Liver (tissue), 9 donors: ENCODE results near the gene SCAMP5. TPM values are rescaled to one million over a fixed set of nuclear protein-coding genes. Genes with fewer than 3 reads are reported as not detected.

ENCODE experiments used
- DNase-seq: peaks from one replicate; pipeline ENCODE4 v3.0.0-alpha.2; 2017; ENCODE audit warnings: low spot score
- H3K27ac ChIP-seq, 2 donors: one replicate each; pipeline ENCODE4 v1.7.0; 2013; ENCODE audit warnings: inconsistent platforms in 2 of 2, low read length in 2 of 2, control low read depth in 1 of 2, low read depth in 1 of 2, mild to moderate bottlenecking in 1 of 2
- H3K27me3 ChIP-seq, 4 donors: one replicate each; pipeline versions ENCODE4 v1.6.1 to v1.7.0; 2013; ENCODE audit warnings: low read length in 3 of 4, inconsistent platforms in 1 of 4, mild to moderate bottlenecking in 1 of 4, moderate library complexity in 1 of 4; ENCODE audit not compliant: control insufficient read depth in 4 of 4, insufficient read depth in 4 of 4
- H3K36me3 ChIP-seq, 4 donors: one replicate each; pipeline versions ENCODE4 v1.6.1 to v1.7.0; 2013; ENCODE audit warnings: low read length in 3 of 4, mild to moderate bottlenecking in 3 of 4, low read depth in 1 of 4, moderate library complexity in 1 of 4; ENCODE audit not compliant: control insufficient read depth in 4 of 4, insufficient read depth in 3 of 4
- H3K4me1 ChIP-seq, 4 donors: one replicate each; pipeline versions ENCODE4 v1.6.1 to v1.7.0; 2013; ENCODE audit warnings: low read length in 3 of 4, mild to moderate bottlenecking in 3 of 4, moderate library complexity in 1 of 4; ENCODE audit not compliant: control insufficient read depth in 4 of 4, insufficient read depth in 4 of 4
- H3K4me3 ChIP-seq, 3 donors: one replicate each; pipeline versions ENCODE4 v1.6.1 to v1.7.0; 2013; ENCODE audit warnings: low read length in 3 of 3, control low read depth in 1 of 3, low read depth in 1 of 3, mild to moderate bottlenecking in 1 of 3
- H3K9ac ChIP-seq, 2 donors: one replicate each; pipeline ENCODE4 v1.7.0; 2013; ENCODE audit warnings: low read length in 2 of 2, mild to moderate bottlenecking in 2 of 2, moderate library complexity in 2 of 2, control low read depth in 1 of 2, low read depth in 1 of 2
- H3K9me3 ChIP-seq, 4 donors: one replicate each; pipeline versions ENCODE4 v1.6.1 to v1.7.0; 2013; ENCODE audit warnings: low read length in 3 of 4; ENCODE audit not compliant: control insufficient read depth in 4 of 4
- EGR1 ChIP-seq, 2 donors: IDR thresholded peaks; 2 replicates each; pipeline ENCODE4 v1.6.1; 2016 to 2018; ENCODE audit warnings: antibody characterized with exemption in 2 of 2, low read depth in 2 of 2
- FOXA1 ChIP-seq: IDR thresholded peaks from 2 replicates; pipeline ENCODE4 v1.6.1; 2016; ENCODE audit warnings: antibody characterized with exemption
- FOXA2 ChIP-seq: IDR thresholded peaks from 2 replicates; pipeline ENCODE4 v1.6.1; 2016; ENCODE audit warnings: antibody characterized with exemption
- GABPA ChIP-seq, 2 donors: IDR thresholded peaks in 1 of 2; conservative IDR thresholded peaks in 1 of 2; 2 replicates each; pipeline ENCODE4 v1.6.1; 2016; ENCODE audit warnings: antibody characterized with exemption in 2 of 2, mild to moderate bottlenecking in 1 of 2, moderate library complexity in 1 of 2
- HNF4A ChIP-seq, 2 donors: conservative IDR thresholded peaks; 2 replicates each; pipeline ENCODE4 v1.6.1; 2016; ENCODE audit warnings: antibody characterized with exemption in 2 of 2, mild to moderate bottlenecking in 2 of 2
- HNF4G ChIP-seq: IDR thresholded peaks from 2 replicates; pipeline ENCODE4 v1.6.1; 2016; ENCODE audit warnings: antibody characterized with exemption
- JUND ChIP-seq, 2 donors: IDR thresholded peaks; 2 replicates each; pipeline ENCODE4 v1.6.1; 2016; ENCODE audit warnings: antibody characterized with exemption in 2 of 2
- NR2F2 ChIP-seq: IDR thresholded peaks from 2 replicates; pipeline ENCODE4 v1.6.1; 2016; ENCODE audit warnings: antibody characterized with exemption
- RAD21 ChIP-seq, 2 donors: IDR thresholded peaks; 2 replicates each; pipeline ENCODE4 v1.6.1; 2016; ENCODE audit warnings: antibody characterized with exemption in 2 of 2, mild to moderate bottlenecking in 2 of 2
- RXRA ChIP-seq, 2 donors: IDR thresholded peaks; 2 replicates each; pipeline ENCODE4 v1.6.1; 2017 to 2018; ENCODE audit warnings: antibody characterized with exemption in 2 of 2, mild to moderate bottlenecking in 1 of 2
- SP1 ChIP-seq: IDR thresholded peaks from 2 replicates; pipeline ENCODE4 v1.6.1; 2018; ENCODE audit warnings: antibody characterized with exemption, mild to moderate bottlenecking
- TAF1 ChIP-seq: conservative IDR thresholded peaks from 2 replicates; pipeline ENCODE4 v1.6.1; 2016; ENCODE audit warnings: antibody characterized with exemption, mild to moderate bottlenecking
- YY1 ChIP-seq: IDR thresholded peaks from 2 replicates; pipeline ENCODE4 v1.6.1; 2016; ENCODE audit warnings: antibody characterized with exemption, mild to moderate bottlenecking
- WGBS: extraction: QIAGEN DNeasy Blood & Tissue Kit; methylation state at CpG from one replicate; pipeline ENCODE4 v1.1.7; 2013; 5-methylcytosine and 5-hydroxymethylcytosine counted together
- polyA plus RNA-seq, 2 donors: library from polyadenylated mRNA; stranded (reverse) in 1 of 2; unstranded in 1 of 2; fragments of 200-250 nt in 1 of 2; fragments of >200 nt in 1 of 2; fragmentation: Nextera tagmentation in 1 of 2; extraction: Ambion mirVana in 1 of 2; gene quantifications; one replicate each; pipeline versions ENCODE4 v1.2.1 to v1.2.3, GENCODE V29; 2013 to 2015
- total RNA-seq, 2 donors: library from RNA; depleted of rRNA; stranded (reverse); fragments of >200 nt; gene quantifications; one replicate each; pipeline ENCODE4 v1.2.3, GENCODE V29; 2014
- TF ChIP-seq, protein P1 (sequence below): IDR thresholded peaks from 2 replicates; pipeline ENCODE4 v1.6.1; 2016; ENCODE audit warnings: antibody characterized with exemption, mild to moderate bottlenecking
- TF ChIP-seq, protein P2 (sequence below): fragments of 150-350 bp; IDR thresholded peaks from 2 replicates; pipeline ENCODE4 v1.5.1; 2017; ENCODE audit warnings: improper control_type of control experiment, low read depth, low read length; ENCODE audit not compliant: missing input control
- TF ChIP-seq, protein P3 (sequence below): IDR thresholded peaks from 2 replicates; pipeline ENCODE4 v1.6.1; 2016; ENCODE audit warnings: antibody characterized with exemption
- TF ChIP-seq, protein P4 (sequence below): IDR thresholded peaks from 2 replicates; pipeline ENCODE4 v1.6.1; 2016; ENCODE audit warnings: antibody characterized with exemption
- donor health status: healthy.
- donor health status: healthy.
- donor health status: healthy.
- donor health status: healthy.
- donor health status: healthy.

The SCAMP5 gene
- total and polyA plus RNA-seq, 4 donors = 0.50 to 7.5 (median 5.7) TPM

DNA sequence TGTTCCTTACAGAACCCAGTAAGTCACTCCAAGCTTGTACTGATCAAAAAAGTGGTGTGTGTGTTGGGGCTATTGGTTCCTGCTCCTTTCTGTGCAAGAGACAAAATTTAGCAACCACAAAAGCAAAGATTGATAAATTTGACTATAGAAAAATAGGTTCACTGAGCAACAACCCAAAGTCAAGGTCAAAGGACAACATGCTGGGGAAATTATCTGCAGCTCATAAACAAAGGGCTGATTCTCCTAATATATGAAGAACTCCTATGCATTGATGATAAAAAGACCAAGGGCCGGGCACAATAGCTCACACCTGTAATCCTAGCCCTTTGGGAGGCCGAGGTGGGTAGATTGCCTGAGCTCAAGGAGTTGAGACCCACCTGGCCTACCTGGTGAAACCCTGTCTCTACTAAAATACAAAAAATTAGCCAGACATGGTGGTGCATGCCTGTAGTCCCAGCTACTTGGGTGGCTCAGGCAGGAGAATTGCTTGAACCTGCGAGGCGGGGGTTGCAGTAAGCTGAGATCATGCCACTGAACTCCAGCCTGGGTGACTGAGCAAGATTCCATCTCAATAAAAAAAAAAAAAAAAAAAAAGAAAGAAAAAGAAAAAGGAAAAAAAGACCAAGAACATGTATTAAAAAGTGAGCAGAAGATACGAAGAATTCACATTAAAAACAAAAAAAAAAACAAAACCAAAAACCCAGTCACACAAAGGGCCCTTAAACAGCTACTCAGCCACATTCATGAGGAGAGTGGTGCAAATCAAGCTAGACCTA is 57.8 kb downstream of the SCAMP5 start:
- no peak overlapping the region for H3K27ac ChIP-seq
- H3K27me3 ChIP-seq = no peaks in the 10 kb centered on the region
- peaks cover 0 to 3% (median 0%) of the 10 kb centered on the region in 4 donors for H3K4me1 ChIP-seq
- H3K9ac ChIP-seq = no peak overlapping the region
- H3K4me3 ChIP-seq = no peak overlapping the region
- 97% methylated on average over 5 of the region's 5 CpGs for WGBS
- H3K36me3 ChIP-seq = no peaks in the 10 kb centered on the region
- DNase-seq = no peak
- TF ChIP-seq FOXA1 = no peak
- H3K9me3 ChIP-seq = no peaks in the 10 kb centered on the region

DNA sequence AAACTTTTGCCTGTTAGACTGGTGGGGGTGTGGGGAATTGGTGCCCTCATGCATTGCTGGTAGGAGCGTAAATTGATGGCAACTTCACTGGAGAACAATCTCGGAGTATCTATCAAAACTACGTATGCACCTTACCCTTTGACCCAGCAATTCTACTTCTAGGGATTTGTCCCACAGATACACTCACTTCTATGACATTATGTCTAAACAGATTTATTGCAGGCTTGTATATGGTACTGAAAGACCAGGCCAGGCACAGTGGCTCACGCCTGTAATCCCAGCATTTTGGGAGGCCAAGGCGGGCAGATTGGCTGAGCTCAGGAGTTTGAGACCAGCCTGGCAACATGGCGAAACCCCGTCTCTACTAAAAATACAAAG is 58.4 kb downstream of the SCAMP5 start:
- DNase-seq = no peak
- no peak overlapping the region for H3K9ac ChIP-seq
- TF ChIP-seq, protein P1, sequence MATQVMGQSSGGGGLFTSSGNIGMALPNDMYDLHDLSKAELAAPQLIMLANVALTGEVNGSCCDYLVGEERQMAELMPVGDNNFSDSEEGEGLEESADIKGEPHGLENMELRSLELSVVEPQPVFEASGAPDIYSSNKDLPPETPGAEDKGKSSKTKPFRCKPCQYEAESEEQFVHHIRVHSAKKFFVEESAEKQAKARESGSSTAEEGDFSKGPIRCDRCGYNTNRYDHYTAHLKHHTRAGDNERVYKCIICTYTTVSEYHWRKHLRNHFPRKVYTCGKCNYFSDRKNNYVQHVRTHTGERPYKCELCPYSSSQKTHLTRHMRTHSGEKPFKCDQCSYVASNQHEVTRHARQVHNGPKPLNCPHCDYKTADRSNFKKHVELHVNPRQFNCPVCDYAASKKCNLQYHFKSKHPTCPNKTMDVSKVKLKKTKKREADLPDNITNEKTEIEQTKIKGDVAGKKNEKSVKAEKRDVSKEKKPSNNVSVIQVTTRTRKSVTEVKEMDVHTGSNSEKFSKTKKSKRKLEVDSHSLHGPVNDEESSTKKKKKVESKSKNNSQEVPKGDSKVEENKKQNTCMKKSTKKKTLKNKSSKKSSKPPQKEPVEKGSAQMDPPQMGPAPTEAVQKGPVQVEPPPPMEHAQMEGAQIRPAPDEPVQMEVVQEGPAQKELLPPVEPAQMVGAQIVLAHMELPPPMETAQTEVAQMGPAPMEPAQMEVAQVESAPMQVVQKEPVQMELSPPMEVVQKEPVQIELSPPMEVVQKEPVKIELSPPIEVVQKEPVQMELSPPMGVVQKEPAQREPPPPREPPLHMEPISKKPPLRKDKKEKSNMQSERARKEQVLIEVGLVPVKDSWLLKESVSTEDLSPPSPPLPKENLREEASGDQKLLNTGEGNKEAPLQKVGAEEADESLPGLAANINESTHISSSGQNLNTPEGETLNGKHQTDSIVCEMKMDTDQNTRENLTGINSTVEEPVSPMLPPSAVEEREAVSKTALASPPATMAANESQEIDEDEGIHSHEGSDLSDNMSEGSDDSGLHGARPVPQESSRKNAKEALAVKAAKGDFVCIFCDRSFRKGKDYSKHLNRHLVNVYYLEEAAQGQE = no peak
- TF ChIP-seq NR2F2 (no peak), SP1 (no peak), RXRA (IDR thresholded peaks at IDR 0.05) (no peak), FOXA1 (no peak), JUND (IDR thresholded peaks at IDR 0.05) (no peak), RAD21 (IDR thresholded peaks at IDR 0.05) (no peak), HNF4G (no peak), TAF1 (no peak), HNF4A (conservative IDR thresholded peaks at IDR 0.05) (no peak), GABPA (IDR thresholded peaks at IDR 0.05 in 1 of 2, conservative IDR thresholded peaks at IDR 0.05 in 1 of 2) (no peak), YY1 (no peak), FOXA2 (no peak), EGR1 (IDR thresholded peaks at IDR 0.05; ENCODE audit: low read depth in 2 of 2) (no peak)
- TF ChIP-seq, protein P2, sequence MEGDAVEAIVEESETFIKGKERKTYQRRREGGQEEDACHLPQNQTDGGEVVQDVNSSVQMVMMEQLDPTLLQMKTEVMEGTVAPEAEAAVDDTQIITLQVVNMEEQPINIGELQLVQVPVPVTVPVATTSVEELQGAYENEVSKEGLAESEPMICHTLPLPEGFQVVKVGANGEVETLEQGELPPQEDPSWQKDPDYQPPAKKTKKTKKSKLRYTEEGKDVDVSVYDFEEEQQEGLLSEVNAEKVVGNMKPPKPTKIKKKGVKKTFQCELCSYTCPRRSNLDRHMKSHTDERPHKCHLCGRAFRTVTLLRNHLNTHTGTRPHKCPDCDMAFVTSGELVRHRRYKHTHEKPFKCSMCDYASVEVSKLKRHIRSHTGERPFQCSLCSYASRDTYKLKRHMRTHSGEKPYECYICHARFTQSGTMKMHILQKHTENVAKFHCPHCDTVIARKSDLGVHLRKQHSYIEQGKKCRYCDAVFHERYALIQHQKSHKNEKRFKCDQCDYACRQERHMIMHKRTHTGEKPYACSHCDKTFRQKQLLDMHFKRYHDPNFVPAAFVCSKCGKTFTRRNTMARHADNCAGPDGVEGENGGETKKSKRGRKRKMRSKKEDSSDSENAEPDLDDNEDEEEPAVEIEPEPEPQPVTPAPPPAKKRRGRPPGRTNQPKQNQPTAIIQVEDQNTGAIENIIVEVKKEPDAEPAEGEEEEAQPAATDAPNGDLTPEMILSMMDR = no peak
- TF ChIP-seq, protein P3, sequence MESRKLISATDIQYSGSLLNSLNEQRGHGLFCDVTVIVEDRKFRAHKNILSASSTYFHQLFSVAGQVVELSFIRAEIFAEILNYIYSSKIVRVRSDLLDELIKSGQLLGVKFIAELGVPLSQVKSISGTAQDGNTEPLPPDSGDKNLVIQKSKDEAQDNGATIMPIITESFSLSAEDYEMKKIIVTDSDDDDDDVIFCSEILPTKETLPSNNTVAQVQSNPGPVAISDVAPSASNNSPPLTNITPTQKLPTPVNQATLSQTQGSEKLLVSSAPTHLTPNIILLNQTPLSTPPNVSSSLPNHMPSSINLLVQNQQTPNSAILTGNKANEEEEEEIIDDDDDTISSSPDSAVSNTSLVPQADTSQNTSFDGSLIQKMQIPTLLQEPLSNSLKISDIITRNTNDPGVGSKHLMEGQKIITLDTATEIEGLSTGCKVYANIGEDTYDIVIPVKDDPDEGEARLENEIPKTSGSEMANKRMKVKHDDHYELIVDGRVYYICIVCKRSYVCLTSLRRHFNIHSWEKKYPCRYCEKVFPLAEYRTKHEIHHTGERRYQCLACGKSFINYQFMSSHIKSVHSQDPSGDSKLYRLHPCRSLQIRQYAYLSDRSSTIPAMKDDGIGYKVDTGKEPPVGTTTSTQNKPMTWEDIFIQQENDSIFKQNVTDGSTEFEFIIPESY = no peak
- TF ChIP-seq, protein P4, sequence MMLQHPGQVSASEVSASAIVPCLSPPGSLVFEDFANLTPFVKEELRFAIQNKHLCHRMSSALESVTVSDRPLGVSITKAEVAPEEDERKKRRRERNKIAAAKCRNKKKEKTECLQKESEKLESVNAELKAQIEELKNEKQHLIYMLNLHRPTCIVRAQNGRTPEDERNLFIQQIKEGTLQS = no peak
- H3K9me3 ChIP-seq = no peaks in the 10 kb centered on the region
- peaks cover 0 to 3% (median 0%) of the 10 kb centered on the region in 4 donors for H3K4me1 ChIP-seq
- no peak overlapping the region for H3K27ac ChIP-seq
- H3K27me3 ChIP-seq = no peaks in the 10 kb centered on the region
- WGBS = 94% methylated on average over 7 of the region's 7 CpGs
- H3K4me3 ChIP-seq = no peak overlapping the region
- no peaks in the 10 kb centered on the region for H3K36me3 ChIP-seq
